H9 (cell line): ENCODE data around the gene COL4A1. TPM values are rescaled to one million over a fixed set of nuclear protein-coding genes. Genes with fewer than 3 reads are reported as not detected.

Source experiments
- DNase-seq: peaks from one replicate; pipeline ENCODE4 v3.0.0-alpha.2; 2017
- H2AFZ ChIP-seq: one replicate; pipeline ENCODE4 v1.6.1; 2013; ENCODE audit warnings: mild to moderate bottlenecking, low read length, control low read depth, moderate library complexity
- H2AK5ac ChIP-seq: 2 replicates; pipeline ENCODE4 v1.6.1; 2013; ENCODE audit warnings: low read length, control low read depth, mixed read lengths; ENCODE audit not compliant: insufficient read length
- H2BK120ac ChIP-seq: one replicate; pipeline ENCODE4 v1.6.1; 2013; ENCODE audit warnings: low read depth, mild to moderate bottlenecking, low read length, control low read depth, inconsistent platforms; ENCODE audit not compliant: poor library complexity, severe bottlenecking
- H2BK12ac ChIP-seq: 2 replicates; pipeline ENCODE4 v1.6.1; 2013; ENCODE audit warnings: low read length, control low read depth, mixed read lengths, low read depth; ENCODE audit not compliant: insufficient read length
- H2BK15ac ChIP-seq: 2 replicates; pipeline ENCODE4 v1.6.1; 2013; ENCODE audit warnings: low read depth, low read length, control low read depth
- H2BK20ac ChIP-seq: one replicate; pipeline ENCODE4 v1.6.1; 2013; ENCODE audit warnings: low read depth, mild to moderate bottlenecking, low read length, control low read depth, inconsistent platforms; ENCODE audit not compliant: poor library complexity, severe bottlenecking
- H2BK5ac ChIP-seq: 2 replicates; pipeline ENCODE4 v1.6.1; 2013; ENCODE audit warnings: low read length, control low read depth, mixed read lengths; ENCODE audit not compliant: insufficient read length
- H3K14ac ChIP-seq: 2 replicates; pipeline ENCODE4 v1.6.1; 2013; ENCODE audit warnings: low read length, control low read depth; ENCODE audit not compliant: insufficient read depth
- H3K18ac ChIP-seq: 2 replicates; pipeline ENCODE4 v1.6.1; 2013; ENCODE audit warnings: low read depth, mild to moderate bottlenecking, mixed read lengths, low read length, control low read depth; ENCODE audit not compliant: insufficient read length
- H3K23ac ChIP-seq: 2 replicates; pipeline ENCODE4 v1.6.1; 2013; ENCODE audit warnings: low read length, control low read depth, mixed read lengths, low read depth; ENCODE audit not compliant: insufficient read length
- H3K23me2 ChIP-seq: 2 replicates; pipeline ENCODE4 v1.6.1; 2013; ENCODE audit warnings: low read depth, mild to moderate bottlenecking, mixed read lengths, low read length, control low read depth; ENCODE audit not compliant: insufficient read length, poor library complexity, severe bottlenecking
- H3K27ac ChIP-seq: 2 replicates; pipeline ENCODE4 v1.5.1; 2013; ENCODE audit warnings: low read length, control low read depth, mixed read lengths, low read depth; ENCODE audit not compliant: insufficient read length
- H3K27me3 ChIP-seq: 2 replicates; pipeline ENCODE4 v1.6.1; 2013; ENCODE audit warnings: low read length, control low read depth, inconsistent platforms; ENCODE audit not compliant: insufficient read depth
- H3K4ac ChIP-seq: 2 replicates; pipeline ENCODE4 v1.6.1; 2013; ENCODE audit warnings: low read depth, mild to moderate bottlenecking, control low read depth, inconsistent platforms, low read length, moderate library complexity
- H3K4me1 ChIP-seq: 2 replicates; pipeline ENCODE4 v1.6.1; 2013; ENCODE audit warnings: low read length, control low read depth, inconsistent platforms; ENCODE audit not compliant: insufficient read depth
- H3K4me2 ChIP-seq: 2 replicates; pipeline ENCODE4 v1.6.1; 2013; ENCODE audit warnings: low read length, control low read depth, mixed read lengths; ENCODE audit not compliant: insufficient read length, insufficient read depth
- H3K56ac ChIP-seq: 2 replicates; pipeline ENCODE4 v1.6.1; 2013; ENCODE audit warnings: low read depth, mild to moderate bottlenecking, mixed read lengths, low read length, control low read depth; ENCODE audit not compliant: insufficient read length
- H3K79me1 ChIP-seq: 2 replicates; pipeline ENCODE4 v1.6.1; 2013; ENCODE audit warnings: low read depth, mild to moderate bottlenecking, moderate library complexity, low read length, control low read depth, inconsistent platforms; ENCODE audit not compliant: insufficient read depth, poor library complexity, severe bottlenecking
- H3K79me2 ChIP-seq: 2 replicates; pipeline ENCODE4 v1.6.1; 2013; ENCODE audit warnings: low read length, control low read depth, inconsistent platforms; ENCODE audit not compliant: insufficient read depth
- H3K9ac ChIP-seq: 2 replicates; pipeline ENCODE4 v1.6.1; 2013; ENCODE audit warnings: low read length, control low read depth, mixed read lengths; ENCODE audit not compliant: insufficient read length; ENCODE audit errors: extremely low read depth
- H3K9me3 ChIP-seq: one replicate; pipeline ENCODE4 v1.6.1; 2013; ENCODE audit warnings: low read depth, low read length, inconsistent platforms; ENCODE audit not compliant: control insufficient read depth
- H3T11ph ChIP-seq: one replicate; pipeline ENCODE4 v1.6.1; 2013; ENCODE audit warnings: mild to moderate bottlenecking, low read length, control low read depth, inconsistent platforms
- H4K20me1 ChIP-seq: one replicate; pipeline ENCODE4 v1.6.1; 2013; ENCODE audit not compliant: control insufficient read depth, insufficient read length, insufficient read depth
- H4K5ac ChIP-seq: 2 replicates; pipeline ENCODE4 v1.6.1; 2013; ENCODE audit warnings: low read depth, mild to moderate bottlenecking, mixed read lengths, low read length, control low read depth; ENCODE audit not compliant: insufficient read length
- H4K8ac ChIP-seq: replicated peaks from 2 replicates; pipeline ENCODE4 v1.6.1; 2013; ENCODE audit warnings: low read length, control low read depth, mixed read lengths, low read depth; ENCODE audit not compliant: insufficient read length
- H4K91ac ChIP-seq: 2 replicates; pipeline ENCODE4 v1.6.1; 2013; ENCODE audit warnings: low read depth, mild to moderate bottlenecking, moderate library complexity, mixed read lengths, low read length, control low read depth; ENCODE audit not compliant: insufficient read length
- H3K27ac Mint-ChIP-seq, 3 experiments: 2 replicates in 2 of 3; 3 replicates in 1 of 3; pipeline ENCODE4 v1.8.0; 2020 to 2021; ENCODE audit warnings: mixed read lengths in 3 of 3, mild to moderate bottlenecking in 1 of 3, moderate library complexity in 1 of 3
- H3K27me3 Mint-ChIP-seq: 2 replicates; pipeline ENCODE4 v1.8.0; 2021; ENCODE audit warnings: low read depth, mild to moderate bottlenecking, moderate library complexity, mixed read lengths
- H3K36me3 Mint-ChIP-seq, 3 experiments: 2 replicates in 2 of 3; 3 replicates in 1 of 3; pipeline ENCODE4 v1.8.0; 2020 to 2021; ENCODE audit warnings: low read depth in 3 of 3, mixed read lengths in 3 of 3; ENCODE audit not compliant: insufficient read depth in 1 of 3
- H3K4me1 Mint-ChIP-seq, 2 experiments: 2 replicates each; pipeline ENCODE4 v1.8.0; 2020; ENCODE audit warnings: mixed read lengths in 2 of 2
- H3K4me3 Mint-ChIP-seq, 2 experiments: 2 replicates in 1 of 2; 3 replicates in 1 of 2; pipeline ENCODE4 v1.8.0; 2020 to 2021; ENCODE audit warnings: mild to moderate bottlenecking in 2 of 2, mixed read lengths in 2 of 2, moderate library complexity in 1 of 2
- H3K9me3 Mint-ChIP-seq, 2 experiments: 2 replicates in 1 of 2; 3 replicates in 1 of 2; pipeline ENCODE4 v1.8.0; 2020; ENCODE audit warnings: mild to moderate bottlenecking in 2 of 2, mixed read lengths in 2 of 2, moderate library complexity in 1 of 2
- CTCF ChIP-seq: fragments of 200-600 bp; sonication (generic); conservative IDR thresholded peaks from 3 replicates; pipeline ENCODE4 v1.8.0; 2021; ENCODE audit warnings: antibody characterized with exemption, mild to moderate bottlenecking
- WGBS: extraction: QIAGEN DNeasy Blood & Tissue Kit; methylation state at CpG from one replicate; pipeline ENCODE4 v1.1.7; 2013; ENCODE audit warnings: missing lambda C conversion rate, low lambda C conversion rate, mixed read lengths; ENCODE audit not compliant: insufficient read length; ENCODE audit errors: extremely low coverage; 5-methylcytosine and 5-hydroxymethylcytosine counted together
- total RNA-seq: library from RNA; stranded (reverse); gene quantifications from 2 replicates; pipeline ENCODE4 v1.2.1, GENCODE V29; 2021

The COL4A1 gene
- total RNA-seq, 1 experiment from 2014 or later = 73.1 TPM

- Histone ChIP-seq H4K8ac (no peak overlapping the region), H3K4me1 (peaks cover 2% of the 10 kb centered on the region), H4K20me1 (no peaks in the 10 kb centered on the region), H2BK5ac (no peak overlapping the region), H3K27ac (no peak overlapping the region), H3K23ac (no peak overlapping the region), H3K56ac (no peak overlapping the region), H3K9ac (no peak overlapping the region), H3K18ac (no peak overlapping the region), H3K79me2 (no peaks in the 10 kb centered on the region), H2BK120ac (no peak overlapping the region), H3K9me3 (no peaks in the 10 kb centered on the region), H3K4me2 (no peak overlapping the region), H3K23me2 (no peaks in the 10 kb centered on the region), H2BK20ac (no peak overlapping the region), H3K4ac (no peak overlapping the region), H2AFZ (no peak overlapping the region), H3K14ac (no peak overlapping the region), H4K91ac (no peak overlapping the region), H3K79me1 (no peaks in the 10 kb centered on the region), H4K5ac (no peak overlapping the region), H2BK12ac (no peak overlapping the region), H3K27me3 (no peaks in the 10 kb centered on the region), H2BK15ac (0 out of 2 replicates have a peak overlapping the region, but pooled peaks have one; percentile 7), H3T11ph (no peak overlapping the region), H2AK5ac (no peak overlapping the region)
- WGBS = no CpG with 5 or more reads among the region's 9 CpGs
- no peak for TF ChIP-seq CTCF
- H3K4me1 Mint-ChIP-seq = peaks cover 27 to 29% of the 10 kb centered on the region in 2 experiments
- no peak for DNase-seq
- H3K27me3 Mint-ChIP-seq = no peaks in the 10 kb centered on the region
- H3K27ac Mint-ChIP-seq = peak overlapping the region in 1 of 3 experiments; percentile 66; a peak in 1 of 7 replicates
- no peak overlapping the region for H3K4me3 Mint-ChIP-seq
- no peaks in the 10 kb centered on the region for H3K36me3 Mint-ChIP-seq
- no peaks in the 10 kb centered on the region for H3K9me3 Mint-ChIP-seq
Observed at GRCh38 chr13:110244976-110245375, 62.0 kb downstream of the COL4A1 start.
